OCI-M1 (cell line): ENCODE data around the gene CCDC169.

Source experiments
- DNase-seq: peaks from one replicate; lab custom pipeline; 2025; lab: John Stamatoyannopoulos, UW

Gene CCDC169

GRCh38 chr13:36242761-36243160 is 54.9 kb downstream of the CCDC169 start:
- DNase-seq, result no peak

GRCh38 chr13:36231236-36231635 is 66.4 kb downstream of the CCDC169 start:
- DNase-seq, result no peak

GRCh38 chr13:36224730-36225129 is 72.9 kb downstream of the CCDC169 start:
- DNase-seq, result no peak

GRCh38 chr13:36219883-36220282 is 77.7 kb downstream of the CCDC169 start:
- DNase-seq, result no peak

GRCh38 chr13:36217456-36217855 is 80.2 kb downstream of the CCDC169 start:
- no peak for DNase-seq

- DNase-seq, result no peak
Observed at GRCh38 chr13:36214163-36214921, 83.3 kb downstream of the CCDC169 start, which contains the start of gene SOHLH2. Gene SOHLH2 (minus strand): TSS chr13:36214556. CDS start chr13:36214526, 30 bp downstream.

GRCh38 chr13:36212789-36213188 is 84.8 kb downstream of the CCDC169 start:
- peak; percentile 18 for DNase-seq

GRCh38 chr13:36211567-36211966 is 86.0 kb downstream of the CCDC169 start:
- DNase-seq, result no peak

GRCh38 chr13:36210738-36211137 is 86.9 kb downstream of the CCDC169 start:
- no peak for DNase-seq

GRCh38 chr13:36207672-36208071 is 89.9 kb downstream of the CCDC169 start:
- no peak for DNase-seq

GRCh38 chr13:36193151-36193855 is 104.3 kb downstream of the CCDC169 start:
- peak; percentile 59 for DNase-seq

GRCh38 chr13:36192166-36192565 is 105.4 kb downstream of the CCDC169 start:
- peak; percentile 72 for DNase-seq

GRCh38 chr13:36190771-36191170 is 106.8 kb downstream of the CCDC169 start:
- peak; percentile 33 for DNase-seq

- DNase-seq, result no peak
Observed at GRCh38 chr13:36188441-36188840, 109.2 kb downstream of the CCDC169 start.

- DNase-seq, result no peak
Observed at GRCh38 chr13:36183901-36184300, 113.7 kb downstream of the CCDC169 start.
